Caco-2 (cell line): ENCODE measurements around the gene BRD7. TPM values are rescaled to one million over a fixed set of nuclear protein-coding genes. Genes with fewer than 3 reads are reported as not detected.

Experiments
- BruUV-seq: library from RNA; stranded (reverse); fragments of 400-500 nt; replicated peaks from 2 replicates; lab custom pipeline; 2021; lab: Mats Ljungman, UMichigan
- CTCF ChIA-PET: fragments of 300-600 bp; sonication (Branson Sonifier 250); formaldehyde crosslinking; loops from one replicate; lab custom pipeline; 2022; ENCODE audit warnings: antibody characterized with exemption; lab: Charles Lee
- POLR2A ChIA-PET: fragments of 300-600 bp; sonication (Branson Sonifier 250); formaldehyde crosslinking; loops from one replicate; lab custom pipeline; 2022; ENCODE audit warnings: antibody characterized with exemption; lab: Charles Lee
- DNase-seq, 2 experiments: peaks; one replicate each; pipeline versions ENCODE4 v3.0.0 to v3.0.0-alpha.2; 2020 to 2022
- H3K27me3 ChIP-seq: replicated peaks from 2 replicates; pipeline ENCODE4 v1.6.0; 2011; ENCODE audit warnings: low read length; ENCODE audit not compliant: control insufficient read depth, insufficient read depth
- H3K36me3 ChIP-seq: 2 replicates; pipeline ENCODE4 v1.5.1; 2011; ENCODE audit warnings: low read length; ENCODE audit not compliant: control insufficient read depth, insufficient read depth
- H3K4me1 ChIP-seq: fragments of 250-450 bp; sonication (Bioruptor Pico); 2 replicates; pipeline ENCODE4 v1.5.1; 2020; ENCODE audit warnings: mild to moderate bottlenecking
- H3K4me3 ChIP-seq: 2 replicates; pipeline ENCODE4 v1.5.1; 2011; ENCODE audit warnings: low read depth, mild to moderate bottlenecking, control low read depth, low read length
- H3K9me3 ChIP-seq: fragments of 250-450 bp; sonication (Bioruptor Pico); 2 replicates; pipeline ENCODE4 v1.5.1; 2020; ENCODE audit warnings: mild to moderate bottlenecking, moderate library complexity
- H3K27ac Mint-ChIP-seq: one replicate; pipeline ENCODE4 v1.8.0; 2022; ENCODE audit warnings: mixed read lengths; ENCODE audit not compliant: unreplicated experiment
- H3K27me3 Mint-ChIP-seq: one replicate; pipeline ENCODE4 v1.8.0; 2022; ENCODE audit warnings: mixed read lengths; ENCODE audit not compliant: insufficient read depth, unreplicated experiment
- H3K36me3 Mint-ChIP-seq: one replicate; pipeline ENCODE4 v1.8.0; 2022; ENCODE audit warnings: mild to moderate bottlenecking, mixed read lengths; ENCODE audit not compliant: insufficient read depth, unreplicated experiment
- H3K4me1 Mint-ChIP-seq: one replicate; pipeline ENCODE4 v1.8.0; 2022; ENCODE audit warnings: low read depth, mixed read lengths; ENCODE audit not compliant: unreplicated experiment
- H3K4me3 Mint-ChIP-seq: one replicate; pipeline ENCODE4 v1.8.0; 2022; ENCODE audit warnings: mild to moderate bottlenecking, moderate library complexity, mixed read lengths; ENCODE audit not compliant: unreplicated experiment
- H3K9me3 Mint-ChIP-seq: one replicate; pipeline ENCODE4 v1.8.0; 2022; ENCODE audit warnings: mixed read lengths; ENCODE audit not compliant: unreplicated experiment
- intact Hi-C: fragments of 100-400 bp; cut with micrococcal nuclease; formaldehyde crosslinking; loops from one replicate; pipeline ENCODE4 v1.10.0; 2022; ENCODE audit not compliant: unreplicated experiment
- total RNA-seq: library from RNA; stranded (reverse); gene quantifications from 2 replicates; pipeline ENCODE4 v1.2.3, GENCODE V29; 2022
- TF ChIP-seq, protein P1 (sequence below), 2 experiments: fragments of 200-600 bp in 1 of 2; IDR thresholded peaks; 1 replicate in 1 of 2; 2 replicates in 1 of 2; pipeline versions ENCODE4 v1.5.1 to v1.8.0; 2011 to 2022; ENCODE audit warnings: antibody characterized with exemption in 1 of 2, control low read depth in 1 of 2, inconsistent platforms in 1 of 2, low read depth in 1 of 2, low read length in 1 of 2, mild to moderate bottlenecking in 1 of 2, moderate library complexity in 1 of 2; ENCODE audit not compliant: insufficient read depth in 1 of 2, severe bottlenecking in 1 of 2, unreplicated experiment in 1 of 2

BRD7 gene
- total RNA-seq, 1 experiment from 2014 or later: 170 TPM

DNA sequence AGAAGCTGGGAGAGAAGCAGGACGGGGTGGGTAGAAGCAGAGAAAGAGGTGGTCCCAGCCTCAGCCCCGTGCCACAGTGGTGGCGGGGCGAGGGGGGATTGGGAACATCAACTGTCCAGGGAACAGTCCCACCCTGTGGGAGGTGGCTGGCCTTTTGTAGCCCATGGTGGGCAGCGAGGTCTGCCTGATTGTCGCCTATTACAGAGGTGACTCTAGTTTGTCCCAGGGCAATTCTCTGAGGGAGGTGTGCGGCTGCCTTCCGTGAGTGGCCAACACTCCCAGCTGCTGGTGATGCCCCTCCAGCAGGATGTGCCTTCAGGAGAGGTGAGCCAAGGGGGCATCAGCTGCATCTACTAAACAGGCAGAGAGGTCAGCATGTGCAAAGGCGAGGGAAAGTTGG lies 5.0 kb upstream of the BRD7 start:
- Mint-ChIP-seq H3K27me3 (no peaks in the 10 kb centered on the region), H3K4me3 (no peak overlapping the region), H3K4me1 (peaks cover 18% of the 10 kb centered on the region), H3K36me3 (no peaks in the 10 kb centered on the region), H3K27ac (no peak overlapping the region), H3K9me3 (no peaks in the 10 kb centered on the region)
- TF ChIP-seq, protein P1, sequence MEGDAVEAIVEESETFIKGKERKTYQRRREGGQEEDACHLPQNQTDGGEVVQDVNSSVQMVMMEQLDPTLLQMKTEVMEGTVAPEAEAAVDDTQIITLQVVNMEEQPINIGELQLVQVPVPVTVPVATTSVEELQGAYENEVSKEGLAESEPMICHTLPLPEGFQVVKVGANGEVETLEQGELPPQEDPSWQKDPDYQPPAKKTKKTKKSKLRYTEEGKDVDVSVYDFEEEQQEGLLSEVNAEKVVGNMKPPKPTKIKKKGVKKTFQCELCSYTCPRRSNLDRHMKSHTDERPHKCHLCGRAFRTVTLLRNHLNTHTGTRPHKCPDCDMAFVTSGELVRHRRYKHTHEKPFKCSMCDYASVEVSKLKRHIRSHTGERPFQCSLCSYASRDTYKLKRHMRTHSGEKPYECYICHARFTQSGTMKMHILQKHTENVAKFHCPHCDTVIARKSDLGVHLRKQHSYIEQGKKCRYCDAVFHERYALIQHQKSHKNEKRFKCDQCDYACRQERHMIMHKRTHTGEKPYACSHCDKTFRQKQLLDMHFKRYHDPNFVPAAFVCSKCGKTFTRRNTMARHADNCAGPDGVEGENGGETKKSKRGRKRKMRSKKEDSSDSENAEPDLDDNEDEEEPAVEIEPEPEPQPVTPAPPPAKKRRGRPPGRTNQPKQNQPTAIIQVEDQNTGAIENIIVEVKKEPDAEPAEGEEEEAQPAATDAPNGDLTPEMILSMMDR (IDR thresholded peaks at IDR 0.05; ENCODE audit: insufficient read depth in 1 of 2, low read depth in 1 of 2, low read length in 1 of 2, severe bottlenecking in 1 of 2, unreplicated experiment in 1 of 2): no peak
- Histone ChIP-seq H3K4me1 (peaks cover 10% of the 10 kb centered on the region; the same call in 1 of the 2 replicates), H3K9me3 (no peaks in the 10 kb centered on the region), H3K27me3 (no peaks in the 10 kb centered on the region), H3K4me3 (no peak overlapping the region), H3K36me3 (no peaks in the 10 kb centered on the region)
- no TSS peak for BruUV-seq
- intact Hi-C loops: loop anchor here (1.0 to 5.0 kb wide), 6 partner anchors 94 to 433 kb away; no protein-coding TSS in a partner anchor
- no peak for DNase-seq
- ChIA-PET POLR2A (no interaction called here), CTCF (interaction anchor here (0.5 to 7.5 kb wide), 5 partner anchors 13 to 293 kb away, joined by 3 to 111 read pairs (median 10); no protein-coding TSS in a partner anchor)

DNA sequence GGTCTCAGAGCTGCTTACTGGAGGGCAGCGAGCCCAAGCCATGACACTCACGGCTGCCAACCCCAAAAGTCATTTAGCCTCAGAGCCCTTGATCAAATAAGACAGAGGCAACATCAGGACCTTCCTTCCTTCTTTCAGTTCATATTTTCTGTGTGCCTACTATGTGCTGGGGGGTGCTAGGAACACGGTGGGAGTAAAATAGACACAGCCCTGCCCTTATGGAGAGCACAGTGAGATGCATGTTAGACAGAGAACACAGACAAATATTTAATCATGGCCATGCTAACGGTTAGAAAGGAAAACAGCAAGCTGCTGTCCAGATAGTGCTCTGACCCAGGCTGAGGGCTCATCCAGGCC lies 4.5 kb upstream of the BRD7 start:
- H3K27ac Mint-ChIP-seq: no peak overlapping the region
- CTCF ChIA-PET: interaction anchor here (1.0 to 7.5 kb wide), 2 partner anchors 269 to 293 kb away, joined by 3 to 111 read pairs; no protein-coding TSS in a partner anchor
- DNase-seq: no peak
- peaks cover 18% of the 10 kb centered on the region for H3K4me1 Mint-ChIP-seq
- TF ChIP-seq, protein P1 (IDR thresholded peaks at IDR 0.05; ENCODE audit: insufficient read depth in 1 of 2, low read depth in 1 of 2, low read length in 1 of 2, severe bottlenecking in 1 of 2, unreplicated experiment in 1 of 2): no peak
- no TSS peak for BruUV-seq
- Histone ChIP-seq H3K9me3 (no peaks in the 10 kb centered on the region), H3K36me3 (no peaks in the 10 kb centered on the region), H3K4me1 (peaks cover 10% of the 10 kb centered on the region; the same call in 1 of the 2 replicates), H3K27me3 (no peaks in the 10 kb centered on the region), H3K4me3 (no peak overlapping the region)
- H3K9me3 Mint-ChIP-seq: no peaks in the 10 kb centered on the region
- intact Hi-C loops: loop anchor here (5.0 kb wide), 1 partner anchor 94 kb away; no protein-coding TSS in a partner anchor
- H3K27me3 Mint-ChIP-seq: no peaks in the 10 kb centered on the region
- no peaks in the 10 kb centered on the region for H3K36me3 Mint-ChIP-seq
- POLR2A ChIA-PET: no interaction called here
- H3K4me3 Mint-ChIP-seq: no peak overlapping the region

DNA sequence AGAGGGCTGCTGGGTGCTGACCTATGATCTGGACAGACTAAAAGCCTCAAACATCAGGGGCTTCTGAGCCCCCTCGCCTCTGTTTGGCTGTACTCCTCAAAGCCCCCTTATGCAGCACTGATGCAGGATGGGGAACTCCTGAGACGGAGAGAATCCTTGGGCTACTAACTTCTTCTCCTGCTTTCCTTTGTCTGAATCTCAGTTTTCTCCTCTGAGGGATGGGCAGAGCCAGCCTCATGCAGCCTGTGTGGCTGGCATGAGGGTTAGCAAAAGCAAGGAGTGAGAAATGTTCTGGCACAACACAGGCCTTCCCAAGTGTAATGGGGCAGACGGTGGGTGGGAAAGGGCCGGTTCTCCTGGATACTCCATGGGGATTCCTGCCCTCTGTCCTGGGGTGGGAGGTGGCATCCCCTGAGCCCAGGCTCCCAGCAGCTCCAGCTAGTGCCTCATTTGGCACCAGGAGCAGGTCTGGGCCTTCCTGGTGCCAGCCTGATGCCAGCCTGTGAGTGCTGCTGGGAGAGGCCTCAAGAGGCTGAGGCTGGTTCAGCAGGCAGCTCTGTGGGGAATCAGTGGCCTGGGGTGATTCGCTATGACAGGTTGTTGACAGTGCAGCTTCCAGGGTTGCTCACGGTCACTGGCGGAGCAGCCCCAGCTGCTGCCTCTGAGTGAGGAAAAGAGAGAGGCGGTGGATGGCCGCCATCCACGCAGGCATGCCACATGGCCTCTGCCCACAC lies 4.0 kb upstream of the BRD7 start:
- no TSS peak for BruUV-seq
- H3K27me3 ChIP-seq: no peaks in the 10 kb centered on the region
- H3K36me3 Mint-ChIP-seq: peaks cover 5% of the 10 kb centered on the region
- no peak for DNase-seq
- H3K4me1 ChIP-seq: peaks cover 11% of the 10 kb centered on the region; the same call in 1 of the 2 replicates
- no peaks in the 10 kb centered on the region for H3K27me3 Mint-ChIP-seq
- no peaks in the 10 kb centered on the region for H3K9me3 Mint-ChIP-seq
- H3K4me1 Mint-ChIP-seq: peaks cover 18% of the 10 kb centered on the region
- intact Hi-C loops: loop anchor here (1.0 to 5.0 kb wide), 2 partner anchors 95 to 375 kb away; no protein-coding TSS in a partner anchor
- H3K4me3 ChIP-seq: no peak overlapping the region
- ChIA-PET CTCF (interaction anchor here (0.5 to 7.5 kb wide), 7 partner anchors 168 to 434 kb away, joined by 3 to 111 read pairs (median 4); no protein-coding TSS in a partner anchor), POLR2A (no interaction called here)
- H3K27ac Mint-ChIP-seq: no peak overlapping the region
- no peaks in the 10 kb centered on the region for H3K36me3 ChIP-seq
- no peaks in the 10 kb centered on the region for H3K9me3 ChIP-seq
- no peak overlapping the region for H3K4me3 Mint-ChIP-seq
- TF ChIP-seq, protein P1 (IDR thresholded peaks at IDR 0.05; ENCODE audit: insufficient read depth in 1 of 2, low read depth in 1 of 2, low read length in 1 of 2, severe bottlenecking in 1 of 2, unreplicated experiment in 1 of 2): no peak
